GM12892 (cell line): ENCODE measurements around the gene GPR55.

ENCODE experiments used
- DNase-seq: peaks from one replicate; pipeline ENCODE4 v3.0.0; 2011; ENCODE audit not compliant: insufficient read length
- FAIRE-seq: peaks from 2 replicates; lab custom pipeline; 2011; peaks lifted over from hg19 to GRCh38; lab: Jason Lieb, UNC
- POLR2A ChIP-seq: IDR thresholded peaks from 2 replicates; pipeline ENCODE4 v1.6.1; 2011; ENCODE audit warnings: low read depth, low read length, control low read depth
- POLR2AphosphoS5 ChIP-seq: IDR thresholded peaks from 2 replicates; pipeline ENCODE4 v1.6.1; 2011; ENCODE audit warnings: low read depth, low read length, control low read depth
- TAF1 ChIP-seq: IDR thresholded peaks from 2 replicates; pipeline ENCODE4 v1.6.1; 2011; ENCODE audit warnings: low read depth, mild to moderate bottlenecking, control low read depth, low read length, borderline replicate concordance

Gene GPR55

GRCh38 chr2:230931556-230932231, 6.7 kb upstream of the GPR55 start:
- FAIRE-seq (no peak), DNase-seq (no peak)
- no peak for TF ChIP-seq TAF1
- TF ChIP-seq POLR2AphosphoS5 = no peak
- no peak for TF ChIP-seq POLR2A

DNA sequence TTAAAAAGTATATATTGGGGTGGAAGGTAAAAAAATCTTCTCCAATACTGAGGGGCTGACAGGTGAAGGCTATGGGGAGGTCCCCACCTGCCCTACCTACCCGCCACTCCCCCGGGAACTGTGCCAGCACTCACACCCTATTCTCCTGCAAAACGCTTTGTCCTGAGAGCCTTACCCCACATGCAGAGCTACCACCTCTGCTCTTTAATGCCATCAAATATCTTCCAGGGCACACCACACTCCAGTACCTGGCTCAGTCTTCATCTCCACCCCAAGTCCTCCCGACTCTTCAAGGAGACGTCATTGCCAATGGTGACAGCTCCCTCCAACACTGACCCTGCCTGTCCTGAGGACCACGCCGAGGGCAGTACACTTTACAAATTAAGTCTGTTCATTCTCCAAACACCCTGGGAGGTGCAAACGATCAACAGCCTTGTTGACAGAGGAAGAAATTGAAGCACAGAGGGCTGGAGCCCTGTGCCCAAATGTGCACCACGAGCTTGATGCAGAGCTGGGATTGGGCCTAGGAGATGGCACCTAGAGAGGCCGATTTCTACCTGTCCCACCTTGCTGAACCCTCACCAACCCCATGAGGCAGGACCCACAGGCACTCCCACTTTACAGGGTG, 6.0 kb upstream of the GPR55 start:
- TF ChIP-seq TAF1 (no peak), POLR2A (no peak), POLR2AphosphoS5 (no peak)
- no peak for FAIRE-seq
- DNase-seq = no peak

DNA sequence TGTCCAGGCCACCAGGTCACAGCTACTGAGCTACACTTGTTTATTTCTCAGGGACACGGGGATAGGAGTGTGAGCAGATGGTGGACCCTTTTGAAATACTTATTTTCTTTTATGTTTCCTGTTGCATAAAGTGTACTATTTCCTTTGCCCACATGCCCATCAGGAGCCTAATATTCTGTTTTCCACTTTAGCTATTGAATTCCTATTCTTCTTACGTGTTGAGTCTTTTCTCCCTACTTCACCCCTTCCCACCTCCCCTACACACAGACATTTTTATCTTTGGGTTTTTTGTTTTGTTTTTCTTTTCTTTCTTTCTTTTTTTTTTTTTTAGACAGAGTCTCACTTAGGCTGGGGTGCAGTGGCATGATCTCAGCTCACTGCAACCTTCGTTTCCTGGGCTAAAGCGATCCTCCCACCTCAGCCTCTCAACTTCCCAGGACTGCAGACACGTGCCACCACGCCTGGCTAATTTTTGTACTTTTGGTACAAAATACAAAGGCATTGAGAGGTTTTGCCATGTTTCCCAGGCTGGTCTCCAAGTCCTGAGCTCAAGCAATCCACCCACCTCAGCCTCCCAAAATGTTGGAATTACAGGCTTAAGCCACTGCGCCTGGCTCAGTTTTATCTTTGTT, 5.2 kb upstream of the GPR55 start:
- no peak for DNase-seq
- TF ChIP-seq TAF1 = no peak
- no peak for FAIRE-seq

DNA sequence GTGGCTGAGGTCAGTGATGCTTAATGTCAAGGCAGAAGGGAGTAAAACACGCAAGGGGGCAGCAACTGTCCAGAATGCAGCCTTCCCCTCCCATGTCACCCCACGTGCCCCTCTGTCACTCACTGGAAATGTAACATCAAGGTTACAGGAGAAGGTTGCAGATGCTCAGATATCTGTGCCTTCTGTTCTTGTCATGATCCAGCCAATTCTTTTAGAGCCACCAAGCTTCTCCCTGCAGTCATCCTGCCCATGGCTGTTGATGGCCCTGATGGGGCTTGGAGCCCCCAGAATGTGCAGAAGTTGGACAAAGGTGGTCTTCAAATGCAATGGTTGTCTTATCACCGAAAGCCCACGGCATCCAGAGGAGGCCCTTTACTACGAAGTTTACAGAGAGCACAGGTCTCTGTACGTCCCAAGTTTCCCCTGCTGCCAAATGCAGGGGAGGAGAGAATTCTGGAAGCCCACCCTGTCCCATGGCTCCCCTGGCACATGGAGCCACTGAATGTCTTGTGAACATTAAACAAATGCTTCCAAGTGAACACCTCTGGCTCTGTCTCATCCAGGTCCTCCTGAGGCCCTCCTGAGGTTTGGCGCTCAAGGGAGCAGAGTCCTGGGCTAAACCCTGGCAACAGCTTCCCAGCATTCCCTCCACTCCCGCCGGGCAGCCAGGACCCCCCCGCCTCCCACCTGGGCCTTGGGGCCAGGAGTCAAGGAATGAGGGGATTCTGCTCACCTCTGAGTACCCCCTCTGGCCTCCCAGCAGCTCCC, 4.5 kb upstream of the GPR55 start:
- no peak for TF ChIP-seq TAF1
- no peak for TF ChIP-seq POLR2A
- no peak for TF ChIP-seq POLR2AphosphoS5
- FAIRE-seq = peak; percentile 83
- DNase-seq = no peak

- DNase-seq (no peak), FAIRE-seq (no peak)
- TF ChIP-seq POLR2A (no peak), TAF1 (no peak), POLR2AphosphoS5 (no peak)
These were observed 3.8 kb upstream of the GPR55 start for GRCh38 chr2:230928701-230929380.

- peak; percentile 48 for FAIRE-seq
- TF ChIP-seq POLR2A (no peak), TAF1 (no peak), POLR2AphosphoS5 (no peak)
- DNase-seq = no peak
These were observed 2.8 kb upstream of the GPR55 start for GRCh38 chr2:230927711-230928341.

- DNase-seq (peak; percentile 59), FAIRE-seq (no peak)
These were observed 1.1 kb upstream of the GPR55 start for GRCh38 chr2:230925879-230926765.

GRCh38 chr2:230925443-230925878, 419 bp upstream of the GPR55 start:
- DNase-seq = no peak

More at GRCh38 chr2:230925879-230926765, 1.1 kb upstream of the GPR55 start:
- TF ChIP-seq POLR2AphosphoS5 = 0 out of 2 replicates have a peak, but pooled peaks have one; percentile 33
- TF ChIP-seq POLR2A = peak; percentile 56; the same call in 1 of the 2 replicates
- TF ChIP-seq TAF1 = peak; percentile 25; the same call in 1 of the 2 replicates

DNA sequence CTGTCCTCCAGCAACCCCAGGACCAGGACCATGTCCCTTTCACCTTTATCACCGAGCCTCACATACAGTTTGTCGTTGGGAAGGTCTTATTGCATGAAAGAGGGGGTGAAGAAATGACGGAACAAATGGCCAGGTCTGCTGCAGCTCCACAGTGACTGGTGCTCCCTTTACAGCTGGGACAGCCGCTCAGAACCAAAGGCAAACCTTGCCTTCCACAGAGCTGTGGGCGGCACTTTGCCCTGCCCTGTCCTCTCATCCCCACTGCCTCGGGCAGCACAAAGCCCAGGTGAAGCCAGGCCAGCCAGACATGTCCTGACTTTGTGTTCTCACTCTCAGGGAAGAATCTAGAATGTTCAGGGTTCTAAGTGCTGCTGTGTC, 961 bp downstream of the GPR55 start:
- FAIRE-seq (peak; percentile 97), DNase-seq (no peak)
- TF ChIP-seq POLR2AphosphoS5 = peak; percentile 67
- TF ChIP-seq POLR2A = peak; percentile 49
- no peak for TF ChIP-seq TAF1

More at GRCh38 chr2:230925443-230925878, 419 bp upstream of the GPR55 start:
- TF ChIP-seq TAF1 (no peak), POLR2A (0 out of 2 replicates have a peak, but pooled peaks have one; percentile 41), POLR2AphosphoS5 (peak; percentile 63; the same call in 1 of the 2 replicates)
- no peak for FAIRE-seq
